ENCODE measurements around the gene ELF4. TPM values are rescaled to one million over a fixed set of nuclear protein-coding genes. Genes with fewer than 3 reads are reported as not detected.
A peak's percentile ranks its signal among the peaks of the same experiment; 100 is the strongest.

ELF4 gene
- total RNA-seq = 1 to 10 TPM; 4.2 to 6.4 TPM
- long read RNA-seq, partial matches to known transcripts = 1 of 1 reads
- long read RNA-seq, other reads (novel, unspliced or antisense) = 0 of 1 reads

DNA sequence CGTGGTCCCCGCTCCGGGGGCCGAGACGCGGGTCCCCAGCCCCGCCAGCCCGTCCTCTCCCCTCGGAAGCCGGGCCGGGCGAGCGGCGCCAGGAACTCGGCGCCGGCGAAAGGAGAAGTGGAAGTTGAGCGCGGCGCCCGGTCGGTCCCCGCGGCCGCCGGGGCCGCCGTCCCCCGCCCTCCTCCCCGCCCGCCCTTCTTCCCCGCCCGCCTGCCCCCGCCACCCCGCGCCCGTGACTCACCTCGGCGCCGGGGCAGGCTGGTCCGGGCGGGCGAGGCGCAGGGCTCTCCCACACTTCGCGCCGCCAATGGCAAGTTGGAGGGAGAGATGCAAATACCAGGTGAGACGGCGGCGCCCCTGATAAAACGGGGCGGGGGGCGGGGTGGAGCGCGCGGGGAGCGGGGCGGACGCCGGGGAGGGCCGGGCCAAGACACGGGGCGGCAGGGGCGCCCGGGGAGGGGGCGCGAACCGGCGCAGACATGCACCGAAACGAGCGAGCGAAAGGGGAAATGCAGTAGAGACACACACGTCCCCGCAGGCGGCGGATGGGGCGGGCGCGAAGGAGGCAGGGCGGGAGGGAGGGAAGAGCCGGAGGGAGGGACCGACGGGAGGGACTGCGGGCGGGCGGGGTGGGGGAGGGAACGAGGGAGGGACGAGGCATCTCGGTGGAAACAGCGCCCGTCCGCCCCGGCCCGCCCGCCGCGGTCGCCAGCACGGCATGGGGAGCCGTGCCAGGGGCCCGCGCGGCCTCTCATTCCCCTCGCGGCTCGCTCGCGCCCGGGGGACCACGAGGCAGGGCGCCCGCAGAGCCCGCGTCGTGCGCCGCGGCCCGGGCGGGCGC is at the start of gene ELF4:
TSS of gene ELF4 (minus strand) at position 119 of the 841 bp plus-strand sequence. CDS start 29,167 bp downstream, outside the sequence.
- no peak for DNase-seq
- intact Hi-C loops (cut with DNase I) = no loop called here
- peak; percentile 65 to 83 for ATAC-seq

DNA sequence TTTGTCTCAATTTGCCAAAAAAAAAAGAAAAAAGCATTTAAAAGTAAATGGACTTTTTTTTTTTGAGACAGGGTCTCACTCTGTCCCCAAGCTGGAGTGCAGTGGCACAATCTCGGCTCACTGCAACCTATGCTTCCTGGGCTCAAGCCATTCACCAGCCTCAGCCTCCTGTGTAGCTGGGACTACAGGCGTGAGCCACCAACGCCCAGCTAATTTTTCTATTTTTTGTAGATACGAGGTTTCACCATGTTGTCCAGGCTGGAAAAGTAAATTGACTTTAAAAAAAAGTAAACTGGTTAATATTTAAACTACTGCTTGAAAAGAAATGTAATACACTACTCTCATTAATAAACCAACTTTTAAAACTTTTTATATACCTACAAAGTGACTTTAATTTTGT is 49.5 kb upstream of the ELF4 start:
- intact Hi-C loops (cut with DNase I) = loop anchor here in 1 of 2 donors (5.0 kb wide), 1 partner anchor 32 kb away; no protein-coding TSS in a partner anchor
- ATAC-seq = no peak
- no peak for DNase-seq

DNA sequence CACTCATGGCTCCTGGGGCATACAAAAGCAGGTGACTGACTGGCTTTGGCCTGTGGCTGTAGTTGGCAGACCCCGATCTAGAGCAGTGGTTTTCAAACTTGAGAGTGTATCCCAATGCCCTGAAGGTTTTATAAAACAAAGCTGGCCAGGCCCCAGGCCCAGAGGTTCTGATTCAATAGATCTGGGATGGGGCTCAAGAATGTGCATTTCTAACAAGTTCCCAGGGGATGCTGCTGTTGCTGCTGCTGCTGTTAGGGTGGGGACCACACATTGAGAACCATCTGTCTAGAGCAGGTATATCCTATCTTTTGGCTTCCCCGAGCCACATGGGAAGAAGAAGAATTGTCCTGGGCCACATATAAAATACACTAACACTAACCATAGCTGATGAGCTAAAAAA is 48.0 kb upstream of the ELF4 start:
- DNase-seq (no peak), ATAC-seq (no peak)
- intact Hi-C loops (cut with DNase I) = no loop called here

DNA sequence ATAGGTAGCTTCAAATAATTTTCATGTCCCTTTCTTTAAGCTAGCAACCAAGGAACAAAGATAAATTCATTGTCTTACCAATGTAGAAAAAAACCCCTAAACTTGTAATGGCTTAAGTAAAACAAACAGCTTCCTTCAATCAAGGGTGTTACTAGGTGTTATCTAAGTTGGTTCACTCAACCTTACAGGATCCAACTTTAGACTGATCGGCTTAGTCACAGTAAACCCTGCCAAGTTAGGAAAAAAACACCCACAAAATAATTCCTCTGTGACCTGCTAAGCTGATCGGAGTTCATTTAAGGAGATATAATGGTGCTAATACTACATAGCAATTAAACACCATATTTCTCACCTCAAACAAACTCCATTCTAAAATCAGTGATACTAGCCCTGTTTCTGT is 45.3 kb upstream of the ELF4 start:
- ATAC-seq (peak in 1 of 2 donors; percentile 85), DNase-seq (no peak)
- intact Hi-C loops (cut with DNase I) = no loop called here

DNA sequence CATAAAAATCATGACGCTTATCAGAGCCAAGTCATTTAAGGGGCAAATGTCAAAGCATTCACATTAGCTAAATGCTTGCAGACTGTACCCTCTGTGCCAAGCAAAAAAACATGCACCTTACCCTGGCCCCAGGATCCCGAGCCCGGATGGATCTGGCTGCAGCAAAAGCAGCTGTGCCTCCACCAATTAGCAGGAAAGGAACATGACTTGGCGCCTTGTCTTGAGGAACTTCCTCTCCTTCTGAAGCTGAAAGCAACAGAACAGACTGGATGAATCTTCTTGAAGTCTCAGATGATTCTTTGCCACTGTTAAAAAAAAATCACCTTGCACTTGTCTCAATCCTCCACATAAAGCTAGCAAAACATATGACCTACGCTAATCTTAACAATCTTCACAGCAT is 37.3 kb upstream of the ELF4 start:
- no peak for ATAC-seq
- DNase-seq = no peak
- intact Hi-C loops (cut with DNase I) = no loop called here

DNA sequence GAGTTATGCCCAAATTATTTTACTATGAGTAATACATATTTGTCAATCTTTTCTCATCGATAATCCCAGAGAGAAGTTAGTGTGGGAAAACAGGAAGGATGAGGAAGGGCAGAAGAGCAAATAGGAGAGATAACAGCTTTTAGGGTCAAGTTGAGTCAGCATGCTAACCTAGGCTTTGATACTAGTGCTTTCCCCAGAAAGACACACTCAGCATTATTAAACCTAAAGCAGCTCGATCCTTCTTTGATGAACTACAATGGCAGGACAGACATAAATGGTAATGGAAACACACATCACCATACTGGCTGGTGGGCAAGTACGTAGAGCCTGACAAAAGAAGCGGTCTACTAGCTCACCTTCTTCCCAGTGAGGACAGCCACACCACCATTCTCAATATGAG is 34.8 kb upstream of the ELF4 start:
- intact Hi-C loops (cut with DNase I) = no loop called here
- DNase-seq (no peak), ATAC-seq (no peak)

DNA sequence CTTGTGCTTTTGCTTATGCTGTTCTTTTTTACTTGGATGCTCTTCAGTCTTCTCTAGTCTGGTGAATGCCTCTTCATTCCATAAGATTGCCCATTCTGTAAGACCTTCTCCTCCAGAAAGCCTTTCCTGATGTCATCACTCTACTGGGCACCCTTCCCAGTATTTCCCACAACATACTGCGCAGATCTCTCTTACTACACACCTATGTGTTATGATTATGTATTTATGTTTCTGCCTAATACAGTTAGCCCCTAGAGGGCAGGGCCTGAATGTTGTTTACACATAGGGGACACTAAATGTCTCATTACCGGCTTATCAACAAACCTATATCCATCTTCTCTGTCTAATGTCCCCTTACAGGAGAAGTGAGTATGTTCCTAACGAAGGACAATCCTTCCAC is 34.2 kb upstream of the ELF4 start:
- DNase-seq (no peak), ATAC-seq (peak in 1 of 2 donors; percentile 79)
- intact Hi-C loops (cut with DNase I) = no loop called here

DNA sequence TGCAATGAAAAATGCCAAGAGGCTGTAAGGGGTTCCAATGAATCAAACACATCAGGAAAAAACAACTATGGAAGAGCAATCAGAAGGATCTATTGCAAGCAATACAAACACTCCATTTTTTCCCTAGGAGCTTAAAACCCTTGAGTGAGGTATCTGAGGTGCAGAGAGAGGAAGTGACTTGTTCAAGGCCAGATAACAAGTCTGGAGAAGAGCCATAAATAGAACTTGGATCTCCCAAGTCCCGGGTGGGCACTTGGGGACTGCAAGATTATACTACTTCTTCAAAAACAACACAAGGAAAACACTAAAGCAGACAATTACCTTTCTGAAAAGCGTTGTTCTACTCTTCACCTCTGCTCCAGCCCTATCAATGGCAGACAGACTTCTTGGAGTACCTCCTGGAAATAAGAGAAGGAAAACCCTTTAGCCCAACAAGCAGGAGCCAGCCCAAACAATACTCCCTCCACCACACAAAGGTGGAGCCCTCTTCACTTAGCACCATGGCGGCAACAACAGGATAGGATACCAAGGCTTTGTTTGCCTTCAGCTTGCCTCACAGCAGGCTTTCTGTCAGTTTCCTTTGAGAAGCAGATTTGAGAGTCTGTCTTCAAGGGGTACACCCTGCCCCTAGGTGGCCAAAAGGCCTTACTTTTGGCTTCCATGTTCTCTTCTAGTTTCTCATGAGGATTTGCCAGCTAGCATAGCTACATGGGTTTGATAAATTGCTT is 29.3 kb upstream of the ELF4 start:
- ATAC-seq = no peak
- DNase-seq = no peak
- intact Hi-C loops (cut with DNase I) = no loop called here

DNA sequence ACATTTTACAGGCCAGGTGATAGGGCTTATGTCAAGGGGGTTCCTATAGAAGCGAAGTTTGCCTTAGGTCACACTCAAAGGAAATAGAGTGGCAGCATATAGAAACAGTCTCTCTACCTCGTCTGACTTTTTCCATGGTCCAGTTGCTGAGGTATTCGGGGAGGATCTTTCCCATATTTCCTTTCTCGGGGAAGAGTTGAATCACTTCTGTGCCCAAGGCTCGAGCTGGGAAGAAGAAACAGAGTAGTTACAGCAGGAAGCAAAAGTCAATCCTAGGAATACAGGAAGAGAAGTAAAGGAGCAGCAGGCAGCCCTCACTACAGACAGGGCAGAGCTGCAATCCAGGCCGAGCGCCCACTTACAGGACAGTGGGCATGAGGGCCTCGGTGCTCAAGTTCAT is 26.7 kb upstream of the ELF4 start:
- DNase-seq (no peak), ATAC-seq (no peak)
- intact Hi-C loops (cut with DNase I) = no loop called here

DNA sequence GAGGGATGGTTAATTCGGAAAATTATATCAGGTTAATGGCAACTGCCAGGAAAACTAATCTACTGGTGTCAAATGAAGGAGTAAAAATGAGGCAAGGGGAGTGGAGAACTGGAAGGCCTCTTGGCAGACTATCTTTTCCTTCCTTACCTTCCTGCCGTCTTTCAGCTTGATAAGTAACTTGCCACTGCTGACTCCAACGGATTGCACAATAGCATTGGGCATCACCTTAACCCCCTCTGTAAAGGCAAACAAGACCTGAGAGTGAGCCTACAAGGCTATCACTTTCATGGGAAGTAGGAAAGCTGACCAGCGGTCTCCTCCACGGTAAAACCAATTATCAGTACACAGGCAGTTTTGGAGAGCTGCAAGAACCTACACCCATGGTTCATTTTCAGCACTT is 26.2 kb upstream of the ELF4 start:
- intact Hi-C loops (cut with DNase I) = no loop called here

DNA sequence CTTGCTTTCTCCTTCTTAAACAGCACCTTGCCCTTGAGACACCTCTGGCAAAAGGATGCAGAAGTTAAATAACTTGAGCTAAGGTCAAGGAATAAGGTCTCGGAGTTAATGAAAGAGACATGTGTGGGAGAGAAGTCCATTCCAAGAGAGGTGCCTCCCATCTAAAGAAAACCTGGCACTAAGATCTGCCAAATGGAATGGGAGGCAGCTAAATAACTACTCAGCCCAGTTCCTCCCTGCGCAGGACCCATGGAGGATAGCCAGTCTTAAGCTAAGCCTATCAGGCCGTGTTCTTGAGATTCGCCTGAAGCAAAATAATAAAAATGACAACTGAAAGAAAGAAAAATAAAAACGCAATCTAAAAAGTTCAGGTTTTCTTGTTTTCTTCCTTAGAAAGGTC is 20.7 kb upstream of the ELF4 start:
- intact Hi-C loops (cut with DNase I) = no loop called here
- DNase-seq (no peak), ATAC-seq (peak in 1 of 2 donors; percentile 81)

More for the DNA sequence above, 26.2 kb upstream of the ELF4 start:
- DNase-seq (no peak), ATAC-seq (peak in 1 of 2 donors; percentile 65)

DNA sequence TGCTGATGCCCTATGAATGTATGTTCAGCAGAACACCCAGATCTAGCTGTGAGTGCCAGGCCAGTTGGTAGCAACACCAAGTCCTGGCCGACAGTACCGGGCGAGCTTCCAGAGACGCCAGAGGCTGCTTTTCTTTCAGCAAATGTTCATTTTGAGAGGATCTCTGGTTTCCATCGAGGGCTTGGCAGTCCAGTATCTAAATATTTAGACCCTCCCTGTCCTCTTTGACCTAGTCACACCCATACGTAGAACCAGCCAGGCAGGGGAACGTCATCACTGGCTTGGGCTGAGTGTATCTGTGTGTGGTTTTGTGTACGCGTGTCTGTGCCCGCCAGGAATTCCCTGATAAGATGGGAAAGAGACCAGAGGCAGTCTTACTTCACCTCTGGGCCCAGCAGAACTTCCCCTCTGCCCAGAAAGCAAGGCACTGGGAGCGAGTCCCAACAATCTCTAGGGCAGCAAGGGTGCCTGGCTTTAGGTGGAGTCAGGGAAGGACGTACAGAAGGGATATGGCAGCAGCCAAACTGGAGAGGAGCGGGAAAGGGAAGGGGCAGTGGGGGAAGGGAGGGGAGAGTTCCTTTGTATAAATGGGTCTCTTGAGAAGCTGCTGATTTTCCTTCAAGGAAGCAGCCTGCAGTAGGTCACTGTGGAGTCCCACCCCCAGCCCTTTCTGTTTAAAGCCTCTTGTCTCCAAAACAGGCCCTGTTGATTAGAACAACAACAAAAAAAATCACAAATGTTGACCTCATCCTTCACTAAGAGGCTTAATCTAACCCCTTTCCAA is 15.0 kb upstream of the ELF4 start:
- DNase-seq = peak; percentile 79
- ATAC-seq = peak; percentile 68 to 84
- intact Hi-C loops (cut with DNase I) = loop anchor here (5.0 to 10.0 kb wide), 2 partner anchors 37 to 50 kb away; no protein-coding TSS in a partner anchor

DNA sequence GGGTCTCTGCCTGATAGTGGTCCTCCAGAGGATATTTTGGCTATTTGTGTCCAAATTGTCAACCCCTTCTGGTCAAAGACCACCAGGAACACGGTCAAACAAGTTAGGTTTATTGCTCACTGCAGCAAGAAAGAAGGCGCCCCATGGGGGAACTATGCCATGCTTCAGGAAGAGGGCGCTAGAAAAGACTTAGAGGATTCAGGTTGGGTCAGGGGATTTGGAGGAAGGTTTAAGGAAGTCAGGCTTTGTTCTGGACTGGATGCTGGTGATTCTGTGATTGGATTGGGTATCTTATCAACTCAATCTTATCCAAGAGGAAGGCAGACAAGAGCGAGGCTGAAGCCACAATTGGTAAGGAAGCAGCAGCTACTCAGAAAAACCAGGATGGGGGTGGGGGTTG is 14.3 kb upstream of the ELF4 start:
- DNase-seq (no peak), ATAC-seq (no peak)
- intact Hi-C loops (cut with DNase I) = loop anchor here (5.0 to 10.0 kb wide), 2 partner anchors 47 to 50 kb away; no protein-coding TSS in a partner anchor

DNA sequence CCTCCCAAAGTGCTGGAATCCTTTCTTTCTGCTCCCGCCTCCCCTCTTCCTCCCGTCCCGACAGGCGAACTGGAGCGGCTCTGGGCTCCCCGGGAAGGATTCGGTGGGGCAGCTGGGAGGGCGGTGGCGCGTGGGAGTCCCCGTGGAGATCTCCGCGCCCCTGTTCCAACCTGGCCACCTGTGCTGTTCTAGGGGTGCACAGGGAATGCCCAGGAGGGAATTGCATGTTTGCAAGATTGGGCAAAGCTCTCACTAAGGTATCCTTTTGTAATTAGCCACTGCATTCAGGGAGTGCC is 11.2 kb upstream of the ELF4 start:
- no peak for ATAC-seq

DNA sequence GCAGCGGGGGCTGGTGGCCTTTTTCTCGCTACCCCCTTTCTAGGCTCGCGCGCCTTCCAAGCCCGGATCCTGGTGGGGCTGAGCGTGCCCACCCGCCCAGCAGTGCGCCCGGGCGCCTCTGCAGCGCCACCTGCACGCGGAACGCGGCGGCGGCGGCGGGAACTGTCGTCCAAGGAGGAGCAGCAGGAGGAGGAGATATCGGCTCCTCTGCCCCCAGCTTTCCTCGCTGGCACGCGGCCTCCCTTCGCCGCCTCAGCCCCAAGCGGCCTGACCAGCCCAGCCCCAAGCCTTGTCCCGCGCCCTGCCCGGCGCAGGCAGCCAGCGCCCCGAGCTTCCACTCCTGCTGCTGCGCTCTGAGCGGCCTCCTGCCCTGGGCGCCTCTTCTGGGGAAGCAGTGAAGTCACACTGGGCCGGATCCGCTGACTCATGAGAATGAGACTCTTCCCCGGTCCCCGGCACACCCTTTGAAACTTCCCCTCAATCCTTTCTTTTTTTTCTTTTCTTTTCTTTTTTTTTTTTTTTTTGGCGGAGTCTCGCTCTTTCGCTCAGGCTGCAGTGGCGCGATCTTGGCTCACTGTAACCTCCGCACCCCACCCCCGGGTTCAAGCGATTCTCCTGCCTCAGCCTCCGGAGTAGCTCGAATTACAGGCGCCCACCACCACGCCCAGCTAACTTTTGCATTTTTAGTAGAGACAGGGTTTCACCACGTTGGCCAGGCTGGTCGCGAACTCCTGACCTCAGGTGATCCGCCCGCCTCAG is 10.6 kb upstream of the ELF4 start:
- ATAC-seq (peak; percentile 81), DNase-seq (peak; percentile 80)
- intact Hi-C loops (cut with DNase I) = loop anchor here (5.0 to 10.0 kb wide), 2 partner anchors 44 to 46 kb away; no protein-coding TSS in a partner anchor

More for the DNA sequence above, 11.2 kb upstream of the ELF4 start:
- intact Hi-C loops (cut with DNase I) = loop anchor here (5.0 to 10.0 kb wide), 2 partner anchors 44 to 47 kb away; no protein-coding TSS in a partner anchor
- no peak for DNase-seq

DNA sequence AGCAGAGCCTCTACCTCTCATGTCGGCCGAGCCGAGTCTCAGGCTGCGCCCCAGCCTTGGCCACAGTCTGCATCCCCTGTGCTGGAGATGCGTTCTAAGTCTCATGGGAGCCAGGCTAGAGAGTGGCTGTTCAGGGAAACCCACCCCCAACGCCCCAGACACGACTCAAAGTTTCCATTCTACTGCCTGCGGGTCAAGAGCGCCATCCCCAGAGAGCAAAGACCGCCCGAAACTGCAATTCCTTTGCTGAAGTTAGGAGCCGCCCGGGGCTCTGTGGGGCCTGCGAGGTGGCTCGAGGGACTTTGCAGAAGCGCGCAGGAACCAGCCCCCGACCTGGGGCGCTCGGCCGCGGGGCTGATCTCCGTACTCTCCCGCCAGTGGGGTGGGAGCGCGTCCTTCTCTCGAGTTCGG is 10.0 kb upstream of the ELF4 start:
- ATAC-seq = peak; percentile 9 to 15
- DNase-seq = no peak
- intact Hi-C loops (cut with DNase I) = loop anchor here (5.0 to 10.0 kb wide), 2 partner anchors 43 to 46 kb away; no protein-coding TSS in a partner anchor

DNA sequence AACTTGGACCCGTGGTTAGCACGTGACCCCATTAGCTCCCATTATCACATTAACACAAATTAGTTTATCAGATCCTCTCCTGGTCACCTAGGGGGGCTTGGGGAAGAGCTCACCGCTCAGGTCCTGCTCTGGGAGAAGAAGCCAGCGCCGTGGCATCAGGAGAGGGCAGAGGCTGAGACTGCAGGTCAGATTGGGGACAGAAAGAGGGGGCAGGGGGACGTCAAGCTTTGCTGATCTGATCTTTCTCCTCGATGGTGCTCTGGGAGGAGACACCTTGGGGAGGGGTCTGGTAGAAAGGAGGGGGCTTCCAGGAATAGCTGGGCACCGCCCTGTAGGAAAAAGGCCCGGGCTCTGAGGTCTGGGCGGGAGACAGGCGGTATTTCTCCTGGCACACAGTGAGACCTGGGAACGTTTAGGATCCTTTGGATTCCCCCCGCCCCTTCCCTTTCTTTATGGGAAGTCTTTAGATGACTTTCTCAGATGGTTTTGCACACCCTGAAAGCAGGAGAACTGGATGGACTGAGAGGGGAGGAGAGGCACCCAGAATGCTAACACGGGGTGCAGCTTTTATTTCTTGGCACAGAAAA is 9.1 kb upstream of the ELF4 start:
- ATAC-seq (no peak), DNase-seq (no peak)
- intact Hi-C loops (cut with DNase I) = no loop called here
